Nephron (organoid): Measurements from ENCODE around the gene CCDC88C.

ENCODE experiments used
- H3K27ac Mint-ChIP-seq, 3 experiments: 2 replicates each; pipeline ENCODE4 v1.8.0; 2020; ENCODE audit warnings: mixed read lengths in 3 of 3, mild to moderate bottlenecking in 2 of 3, moderate library complexity in 1 of 3
- H3K27me3 Mint-ChIP-seq: 2 replicates; pipeline ENCODE4 v1.8.0; 2021; ENCODE audit warnings: low read depth, mild to moderate bottlenecking, moderate library complexity, mixed read lengths
- H3K36me3 Mint-ChIP-seq: 2 replicates; pipeline ENCODE4 v1.8.0; 2020; ENCODE audit warnings: low read depth, mixed read lengths
- H3K4me1 Mint-ChIP-seq: 2 replicates; pipeline ENCODE4 v1.8.0; 2020; ENCODE audit warnings: mixed read lengths
- H3K4me3 Mint-ChIP-seq, 3 experiments: 2 replicates each; pipeline ENCODE4 v1.8.0; 2020; ENCODE audit warnings: mild to moderate bottlenecking in 3 of 3, mixed read lengths in 3 of 3, moderate library complexity in 2 of 3
- H3K9me3 Mint-ChIP-seq: 2 replicates; pipeline ENCODE4 v1.8.0; 2020; ENCODE audit warnings: mixed read lengths
- TF ChIP-seq, protein P1 (sequence below), 3 experiments: fragments of 200-600 bp; sonication (generic); IDR thresholded peaks; one replicate each; pipeline ENCODE4 v1.5.0; 2021; ENCODE audit warnings: antibody characterized with exemption in 3 of 3; ENCODE audit not compliant: unreplicated experiment in 3 of 3

The CCDC88C gene

DNA sequence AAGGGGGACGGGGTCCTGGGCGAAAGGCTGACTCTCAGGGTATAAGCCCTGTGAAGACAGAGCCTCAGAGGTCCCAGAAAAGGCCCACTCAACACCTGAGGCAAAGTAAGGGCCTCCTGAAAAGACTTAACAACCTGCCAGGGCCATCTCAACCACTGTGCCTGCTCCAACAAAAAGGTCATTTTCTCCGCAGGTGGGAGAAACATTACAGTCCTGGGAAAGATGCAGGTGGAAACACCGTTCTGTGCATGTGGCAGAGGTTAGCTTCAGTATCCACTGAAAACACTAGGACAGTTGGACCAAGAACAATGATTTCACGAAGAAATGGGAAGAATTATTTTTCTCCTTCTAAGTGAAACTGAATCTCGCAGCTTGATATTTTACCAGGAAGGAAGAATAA is 50.9 kb downstream of the CCDC88C start:
- no peak overlapping the region for H3K27ac Mint-ChIP-seq
- H3K4me3 Mint-ChIP-seq = no peak overlapping the region
- no peaks in the 10 kb centered on the region for H3K9me3 Mint-ChIP-seq
- TF ChIP-seq, protein P1, sequence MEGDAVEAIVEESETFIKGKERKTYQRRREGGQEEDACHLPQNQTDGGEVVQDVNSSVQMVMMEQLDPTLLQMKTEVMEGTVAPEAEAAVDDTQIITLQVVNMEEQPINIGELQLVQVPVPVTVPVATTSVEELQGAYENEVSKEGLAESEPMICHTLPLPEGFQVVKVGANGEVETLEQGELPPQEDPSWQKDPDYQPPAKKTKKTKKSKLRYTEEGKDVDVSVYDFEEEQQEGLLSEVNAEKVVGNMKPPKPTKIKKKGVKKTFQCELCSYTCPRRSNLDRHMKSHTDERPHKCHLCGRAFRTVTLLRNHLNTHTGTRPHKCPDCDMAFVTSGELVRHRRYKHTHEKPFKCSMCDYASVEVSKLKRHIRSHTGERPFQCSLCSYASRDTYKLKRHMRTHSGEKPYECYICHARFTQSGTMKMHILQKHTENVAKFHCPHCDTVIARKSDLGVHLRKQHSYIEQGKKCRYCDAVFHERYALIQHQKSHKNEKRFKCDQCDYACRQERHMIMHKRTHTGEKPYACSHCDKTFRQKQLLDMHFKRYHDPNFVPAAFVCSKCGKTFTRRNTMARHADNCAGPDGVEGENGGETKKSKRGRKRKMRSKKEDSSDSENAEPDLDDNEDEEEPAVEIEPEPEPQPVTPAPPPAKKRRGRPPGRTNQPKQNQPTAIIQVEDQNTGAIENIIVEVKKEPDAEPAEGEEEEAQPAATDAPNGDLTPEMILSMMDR (IDR thresholded peaks at IDR 0.05; ENCODE audit: unreplicated experiment in 3 of 3) = no peak
- peaks cover 44% of the 10 kb centered on the region for H3K4me1 Mint-ChIP-seq
- no peaks in the 10 kb centered on the region for H3K36me3 Mint-ChIP-seq
- H3K27me3 Mint-ChIP-seq = peaks cover 16% of the 10 kb centered on the region

DNA sequence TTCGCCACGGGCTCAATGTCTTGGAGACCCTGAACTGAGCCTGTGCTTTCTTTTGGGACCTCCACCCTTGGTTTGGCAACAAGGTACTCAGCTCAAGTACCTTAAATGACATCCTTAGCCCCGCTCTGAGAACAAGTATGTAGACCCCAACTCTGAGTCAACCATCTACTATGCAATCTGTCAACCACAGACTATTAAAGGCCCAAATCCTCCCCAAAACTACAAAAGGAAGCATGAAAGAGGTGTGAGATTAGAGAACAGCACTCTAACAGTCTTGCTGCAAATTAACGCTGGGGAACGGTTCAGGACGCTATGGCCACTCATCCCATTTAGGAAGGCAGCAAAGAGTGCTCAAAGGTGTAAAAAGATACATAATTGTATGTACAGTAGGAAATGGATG is 52.1 kb downstream of the CCDC88C start:
- peaks cover 22% of the 10 kb centered on the region for H3K27me3 Mint-ChIP-seq
- peaks cover 38% of the 10 kb centered on the region for H3K4me1 Mint-ChIP-seq
- H3K4me3 Mint-ChIP-seq = no peak overlapping the region
- no peaks in the 10 kb centered on the region for H3K36me3 Mint-ChIP-seq
- H3K9me3 Mint-ChIP-seq = no peaks in the 10 kb centered on the region
- H3K27ac Mint-ChIP-seq = no peak overlapping the region
- TF ChIP-seq, protein P1 (IDR thresholded peaks at IDR 0.05; ENCODE audit: unreplicated experiment in 3 of 3) = no peak

DNA sequence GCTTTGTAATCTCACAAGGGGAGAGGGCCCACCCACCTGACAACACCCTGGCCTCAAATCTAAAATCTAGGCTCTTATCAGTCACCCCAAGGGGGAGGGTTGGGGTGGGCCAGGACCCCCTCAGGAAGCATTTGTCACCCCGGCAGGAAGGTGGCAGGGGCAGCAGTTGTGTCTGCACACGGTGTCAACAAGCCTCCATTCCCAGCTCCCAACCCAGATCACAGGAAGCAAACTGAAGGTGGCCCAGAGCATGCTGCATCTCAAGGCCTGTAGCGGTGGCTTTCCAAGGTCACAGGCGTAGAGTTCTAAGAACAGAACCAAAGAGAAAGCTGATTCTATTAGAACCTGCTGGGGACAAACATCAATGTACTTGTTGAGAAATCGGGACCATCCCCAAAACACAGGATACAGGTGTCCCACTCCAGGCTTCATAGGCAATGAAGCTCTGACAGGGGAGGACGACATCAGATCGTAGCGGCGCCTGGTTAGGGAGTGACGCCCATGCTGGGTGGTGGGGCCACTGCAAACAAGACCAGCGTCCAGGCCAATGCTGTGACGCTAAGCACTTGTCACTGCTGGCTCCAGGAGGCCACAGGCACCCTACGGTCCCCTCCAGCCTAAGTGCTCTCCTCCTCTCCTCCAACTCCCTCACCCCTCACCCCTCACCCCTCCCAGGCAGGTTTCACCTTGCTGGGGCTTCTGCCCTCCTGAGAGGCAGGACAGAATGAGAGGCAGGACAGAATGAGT is 52.9 kb downstream of the CCDC88C start:
- H3K36me3 Mint-ChIP-seq = no peaks in the 10 kb centered on the region
- H3K4me1 Mint-ChIP-seq = peaks cover 30% of the 10 kb centered on the region
- no peaks in the 10 kb centered on the region for H3K9me3 Mint-ChIP-seq
- TF ChIP-seq, protein P1 (IDR thresholded peaks at IDR 0.05; ENCODE audit: unreplicated experiment in 3 of 3) = no peak
- peaks cover 20% of the 10 kb centered on the region for H3K27me3 Mint-ChIP-seq
- H3K27ac Mint-ChIP-seq = no peak overlapping the region
- no peak overlapping the region for H3K4me3 Mint-ChIP-seq

DNA sequence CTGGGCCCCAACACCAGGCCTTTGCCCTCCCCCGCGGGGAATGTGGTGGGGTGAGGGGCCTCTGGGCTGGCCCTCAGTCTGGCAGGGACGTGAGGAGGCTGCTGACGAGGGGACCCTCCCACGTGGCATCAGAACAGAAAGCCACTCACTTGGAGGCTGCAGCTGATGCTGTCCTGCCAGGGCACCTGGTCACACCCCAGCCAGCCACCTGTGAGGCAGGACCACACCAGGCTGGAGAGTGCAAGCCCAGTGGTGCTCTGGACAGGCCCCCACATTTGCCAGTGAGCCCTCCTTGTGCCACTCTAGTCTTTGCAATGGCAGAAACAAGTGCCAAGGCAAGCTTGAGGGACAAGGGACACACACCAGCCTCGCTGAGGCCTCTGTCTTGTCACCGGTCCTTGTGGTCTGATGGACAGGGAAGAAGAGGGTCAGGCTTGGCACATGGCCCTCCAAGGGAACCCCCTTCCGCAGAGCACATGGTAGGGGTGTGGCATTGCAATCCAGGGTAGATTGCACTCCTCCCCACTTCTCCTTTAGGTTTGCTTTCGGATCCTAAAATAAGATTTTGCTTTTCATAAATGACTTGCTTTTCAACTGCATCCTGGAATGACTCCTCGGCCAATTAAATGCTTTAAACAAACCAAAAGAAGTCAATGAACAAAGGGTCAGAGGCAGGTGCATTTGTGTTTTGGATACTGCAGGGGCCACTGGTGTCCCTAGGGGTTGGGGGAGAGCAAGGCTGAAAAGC is 53.7 kb downstream of the CCDC88C start:
- Mint-ChIP-seq H3K4me1 (peaks cover 22% of the 10 kb centered on the region), H3K36me3 (no peaks in the 10 kb centered on the region), H3K27ac (no peak overlapping the region), H3K27me3 (peaks cover 16% of the 10 kb centered on the region), H3K9me3 (no peaks in the 10 kb centered on the region), H3K4me3 (no peak overlapping the region)
- TF ChIP-seq, protein P1 (IDR thresholded peaks at IDR 0.05; ENCODE audit: unreplicated experiment in 3 of 3) = no peak

DNA sequence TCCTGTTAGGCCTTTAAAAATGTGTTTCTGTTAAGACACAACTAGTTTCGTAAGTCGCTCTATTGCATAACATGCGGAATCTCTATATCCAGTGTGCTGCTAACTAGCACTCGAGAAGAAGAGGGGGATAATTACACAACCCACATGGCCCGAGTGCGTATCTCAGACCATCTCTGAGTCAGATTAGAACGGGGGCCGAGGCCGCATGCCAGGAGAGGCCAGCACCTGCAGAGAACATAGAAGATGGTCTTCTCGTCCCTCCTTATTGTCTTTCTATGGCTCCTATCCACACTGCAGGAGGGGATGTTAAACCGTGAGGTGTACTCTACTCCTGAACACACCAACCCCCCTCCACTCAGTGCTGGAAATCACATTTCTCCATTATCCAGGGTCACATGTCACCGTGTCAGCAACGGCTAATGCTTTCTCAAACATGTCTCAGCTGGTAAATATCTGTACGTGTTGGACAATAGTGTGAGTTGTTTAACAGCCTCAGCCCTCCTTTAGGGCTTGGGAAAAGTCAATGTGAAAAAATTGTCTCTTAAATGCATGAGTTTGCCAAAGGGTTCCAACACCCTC is 56.3 kb downstream of the CCDC88C start:
- no peak overlapping the region for H3K27ac Mint-ChIP-seq
- peaks cover 16% of the 10 kb centered on the region for H3K27me3 Mint-ChIP-seq
- TF ChIP-seq, protein P1 (IDR thresholded peaks at IDR 0.05; ENCODE audit: unreplicated experiment in 3 of 3) = no peak

More for the DNA sequence above, 56.3 kb downstream of the CCDC88C start:
- no peak overlapping the region for H3K4me3 Mint-ChIP-seq
- H3K9me3 Mint-ChIP-seq = no peaks in the 10 kb centered on the region
- peaks cover 4% of the 10 kb centered on the region for H3K36me3 Mint-ChIP-seq
- H3K4me1 Mint-ChIP-seq = no peaks in the 10 kb centered on the region
